ENCODE results near the gene LDB3. TPM values are rescaled to one million over a fixed set of nuclear protein-coding genes. Genes with fewer than 3 reads are reported as not detected.

The LDB3 gene
- total and polyA plus RNA-seq, 9 of the 15 experiments (the other 6 are each of a cell fraction or from before 2014, with no cell fraction given), result 0.03 TPM; not detected in 8

- FAIRE-seq, result peak; percentile 73
- TF ChIP-seq BRD4 (IDR thresholded peaks at IDR 0.05) (no peak), ZNF324 (CRISPR knock-in tag; IDR thresholded peaks at IDR 0.05) (no peak), NFE2 (IDR thresholded peaks at IDR 0.05; ENCODE audit: low read depth) (no peak), ATF7 (IDR thresholded peaks at IDR 0.05) (0 out of 2 replicates have a peak, but pooled peaks have one; percentile 30), HNRNPK (IDR thresholded peaks at IDR 0.05; ENCODE audit: low read depth, low read length, poor library complexity, severe bottlenecking) (no peak), TAF7 (tag; IDR thresholded peaks at IDR 0.05) (no peak; the same call in 1 of the 2 replicates), EP300 (IDR thresholded peaks at IDR 0.05; ENCODE audit: low read length) (no peak), HSF4 (CRISPR knock-in tag; IDR thresholded peaks at IDR 0.05; ENCODE audit: borderline replicate concordance) (no peak), YY1 (IDR thresholded peaks at IDR 0.05; ENCODE audit: borderline replicate concordance in 1 of 3, control insufficient read depth in 1 of 3, extremely low read depth in 1 of 3, insufficient read depth in 3 of 3, insufficient read length in 1 of 3, insufficient replicate concordance in 2 of 3, low read depth in 1 of 3, low read length in 2 of 3) (peak in 2 of 3 experiments; percentile 47 to 59), TGIF2 (CRISPR knock-in tag; IDR thresholded peaks at IDR 0.05) (no peak), PPARD (CRISPR knock-in tag; IDR thresholded peaks at IDR 0.05) (no peak), HMG20A (CRISPR knock-in tag; conservative IDR thresholded peaks at IDR 0.05) (no peak), ZNF282 (CRISPR knock-in tag; IDR thresholded peaks at IDR 0.05) (no peak), SMAD4 (CRISPR knock-in tag; conservative IDR thresholded peaks at IDR 0.05) (peak; percentile 95), NCOA6 (IDR thresholded peaks at IDR 0.05) (no peak), ZNF57 (CRISPR knock-in tag; IDR thresholded peaks at IDR 0.05) (no peak), NCOR1 (IDR thresholded peaks at IDR 0.05) (no peak), RB1 (IDR thresholded peaks at IDR 0.05; ENCODE audit: low read depth) (peak; percentile 91), POLR2A (conservative IDR thresholded peaks at IDR 0.05) (peak; percentile 72), ZNF280A (IDR thresholded peaks at IDR 0.05; ENCODE audit: low read depth, partially characterized antibody) (no peak), ZNF583 (CRISPR knock-in tag; IDR thresholded peaks at IDR 0.05) (no peak), SMAD2 (IDR thresholded peaks at IDR 0.05; ENCODE audit: low read depth, low read length) (no peak), CC2D1A (IDR thresholded peaks at IDR 0.05) (0 out of 2 replicates have a peak, but pooled peaks have one; percentile 26)
- TF ChIP-seq, protein P1, sequence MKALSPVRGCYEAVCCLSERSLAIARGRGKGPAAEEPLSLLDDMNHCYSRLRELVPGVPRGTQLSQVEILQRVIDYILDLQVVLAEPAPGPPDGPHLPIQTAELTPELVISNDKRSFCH (CRISPR knock-in tag; IDR thresholded peaks at IDR 0.05), result no peak
- TF ChIP-seq, protein P1 (tag; IDR thresholded peaks at IDR 0.05), result no peak
Measured at GRCh38 chr10:86710987-86711512, 42.7 kb downstream of the LDB3 start.

More at GRCh38 chr10:86710987-86711512, 42.7 kb downstream of the LDB3 start:
- peak overlapping the region; percentile 85 to 90 for H3K9ac ChIP-seq (ENCODE audit: insufficient read depth in 1 of 2, low read depth in 2 of 2, low read length in 2 of 2)
- H3K79me2 ChIP-seq (ENCODE audit: control insufficient read depth, insufficient read depth, low read length), result no peaks in the 10 kb centered on the region
- no peaks in the 10 kb centered on the region for H3K9me1 ChIP-seq (ENCODE audit: control insufficient read depth, insufficient read depth, low read length)
- H3K27me3 ChIP-seq (ENCODE audit: control insufficient read depth in 2 of 2, insufficient read depth in 2 of 2, low read length in 2 of 2), result no peaks in the 10 kb centered on the region
- no peaks in the 10 kb centered on the region for H3K36me3 ChIP-seq (ENCODE audit: control insufficient read depth, insufficient read depth, low read length)
- peaks cover 0 to 32% of the 10 kb centered on the region in 2 experiments; a peak in 4 of 5 replicates for H3K4me1 ChIP-seq (replicated peaks in 1 of 2; ENCODE audit: control insufficient read depth in 2 of 2, insufficient read depth in 2 of 2, low read length in 2 of 2)
- H3K9me3 ChIP-seq (replicated peaks; ENCODE audit: control insufficient read depth, insufficient read depth, low read depth, low read length), result no peaks in the 10 kb centered on the region
- no TSS peak for BruUV-seq (replicated peaks)
- POLR2A ChIA-PET, result interaction anchor here (0.6 to 1.9 kb wide), 3 partner anchors 22 to 230 kb away, joined by 3 to 5 read pairs (median 3); no protein-coding TSS in a partner anchor
- ATAC-seq, result peak; percentile 97
- peak; percentile 86 to 88 (median 86) for DNase-seq (ENCODE audit: extremely low read depth in 1 of 4, low spot score in 3 of 4)
- in situ Hi-C loops (cut with MboI), result no loop called here
- no peaks in the 10 kb centered on the region for H4K20me1 ChIP-seq (replicated peaks; ENCODE audit: control insufficient read depth, insufficient read depth, low read length)
- WGBS (ENCODE audit: insufficient coverage, low coverage, missing lambda C conversion rate), result 53% methylated on average over 4 of the region's 46 CpGs
- H3K27ac ChIP-seq (ENCODE audit: extremely low read depth, low read depth, low read length), result peak overlapping the region; percentile 90
- CTCF ChIA-PET (ENCODE audit: low intra/inter-chr PET ratio), result interaction anchor here (0.7 to 2.9 kb wide), 3 partner anchors 155 to 188 kb away, joined by 3 to 20 read pairs (median 4); no protein-coding TSS in a partner anchor
- peak overlapping the region; percentile 60 for H3K4me3 ChIP-seq
- H2AFZ ChIP-seq (ENCODE audit: low read depth, low read length), result peak overlapping the region; percentile 98
- intact Hi-C loops (cut with micrococcal nuclease), result loop anchor here (1.0 to 2.0 kb wide), 2 partner anchors 42 to 188 kb away; no protein-coding TSS in a partner anchor
- peak overlapping the region; percentile 71 for H3K4me2 ChIP-seq (ENCODE audit: insufficient read depth, low read length)
